ENCODE measurements around the gene CEP112.

- no peak for TF ChIP-seq CTCF (IDR thresholded peaks at IDR 0.05; ENCODE audit: low read depth, low read length)
- no peak for TF ChIP-seq MAX (IDR thresholded peaks at IDR 0.05; ENCODE audit: low read depth, low read length)
- no peak for TF ChIP-seq POLR2A (IDR thresholded peaks at IDR 0.05; ENCODE audit: extremely low read depth, insufficient read length)
- TF ChIP-seq MYC (IDR thresholded peaks at IDR 0.05; ENCODE audit: low read depth, low read length) = no peak
Measured at GRCh38 chr17:65914784-65915342, 277.1 kb downstream of the CEP112 start.

All from NB4 (cell line).